KOPT-K1 (cell line): ENCODE measurements around the gene ASZ1.
"Not testable (repeated sequence)": the region's sequence is repeated elsewhere in the genome, so short reads cannot be mapped to it uniquely, and the experiment has no call there.

Experiments used
- H3K27ac ChIP-seq: fragments of 200-600 bp; sonication (generic); 2 replicates; pipeline ENCODE4 v1.5.1; 2016; ENCODE audit warnings: antibody characterized with exemption, mild to moderate bottlenecking, low read depth, low read length; ENCODE audit not compliant: poor library complexity, severe bottlenecking
- H3K36me3 ChIP-seq: fragments of 200-600 bp; sonication (generic); 2 replicates; pipeline ENCODE4 v1.5.1; 2017; ENCODE audit warnings: antibody characterized with exemption, mild to moderate bottlenecking, low read length, moderate library complexity; ENCODE audit not compliant: insufficient read depth
- H3K9me3 ChIP-seq: fragments of 200-600 bp; sonication (generic); 2 replicates; pipeline ENCODE4 v1.5.1; 2017; ENCODE audit warnings: antibody characterized with exemption, low read length, mild to moderate bottlenecking; ENCODE audit not compliant: insufficient read depth, poor library complexity, severe bottlenecking

ASZ1 gene

GRCh38 chr7:117414591-117414990, 12.7 kb downstream of the ASZ1 start:
- H3K27ac ChIP-seq, H3K9me3 ChIP-seq, H3K36me3 ChIP-seq: not testable (repeated sequence)

GRCh38 chr7:117412946-117413559, 14.2 kb downstream of the ASZ1 start:
- Histone ChIP-seq H3K36me3 (no peaks in the 10 kb centered on the region), H3K9me3 (no peaks in the 10 kb centered on the region), H3K27ac (no peak overlapping the region)

- Histone ChIP-seq H3K36me3 (no peaks in the 10 kb centered on the region), H3K9me3 (no peaks in the 10 kb centered on the region), H3K27ac (no peak overlapping the region)
Observed at GRCh38 chr7:117412390-117412789, 14.9 kb downstream of the ASZ1 start.

GRCh38 chr7:117411539-117411938, 15.8 kb downstream of the ASZ1 start:
- Histone ChIP-seq H3K9me3 (no peaks in the 10 kb centered on the region), H3K36me3 (no peaks in the 10 kb centered on the region), H3K27ac (no peak overlapping the region)

GRCh38 chr7:117408831-117409230, 18.5 kb downstream of the ASZ1 start:
- H3K27ac ChIP-seq, result no peak overlapping the region
- H3K36me3 ChIP-seq, result no peaks in the 10 kb centered on the region
- H3K9me3 ChIP-seq, result no peaks in the 10 kb centered on the region

GRCh38 chr7:117405519-117405918, 21.8 kb downstream of the ASZ1 start:
- Histone ChIP-seq H3K36me3 (no peaks in the 10 kb centered on the region), H3K27ac (no peak overlapping the region), H3K9me3 (no peaks in the 10 kb centered on the region)

GRCh38 chr7:117403737-117404136, 23.6 kb downstream of the ASZ1 start:
- H3K27ac ChIP-seq, result no peak overlapping the region
- no peaks in the 10 kb centered on the region for H3K9me3 ChIP-seq
- H3K36me3 ChIP-seq, result no peaks in the 10 kb centered on the region

- Histone ChIP-seq H3K9me3 (no peaks in the 10 kb centered on the region), H3K36me3 (no peaks in the 10 kb centered on the region)
Observed at GRCh38 chr7:117402109-117402508, 25.2 kb downstream of the ASZ1 start.

GRCh38 chr7:117401293-117402002, 25.8 kb downstream of the ASZ1 start:
- H3K9me3 ChIP-seq, result no peaks in the 10 kb centered on the region
- no peaks in the 10 kb centered on the region for H3K36me3 ChIP-seq
- no peak overlapping the region for H3K27ac ChIP-seq

More at GRCh38 chr7:117402109-117402508, 25.2 kb downstream of the ASZ1 start:
- H3K27ac ChIP-seq, result no peak overlapping the region

GRCh38 chr7:117399820-117400422, 27.4 kb downstream of the ASZ1 start:
- Histone ChIP-seq H3K27ac (no peak overlapping the region), H3K9me3 (no peaks in the 10 kb centered on the region), H3K36me3 (no peaks in the 10 kb centered on the region)

- Histone ChIP-seq H3K9me3 (no peaks in the 10 kb centered on the region), H3K36me3 (no peaks in the 10 kb centered on the region), H3K27ac (no peak overlapping the region)
Observed at GRCh38 chr7:117395743-117396142, 31.6 kb downstream of the ASZ1 start.

- no peak overlapping the region for H3K27ac ChIP-seq
- H3K36me3 ChIP-seq, result no peaks in the 10 kb centered on the region
- H3K9me3 ChIP-seq, result peaks cover 15% of the 10 kb centered on the region
Observed at GRCh38 chr7:117393781-117394180, 33.5 kb downstream of the ASZ1 start.

- Histone ChIP-seq H3K27ac (no peak overlapping the region), H3K36me3 (no peaks in the 10 kb centered on the region), H3K9me3 (peaks cover 22% of the 10 kb centered on the region)
Observed at GRCh38 chr7:117389871-117390270, 37.4 kb downstream of the ASZ1 start.

- Histone ChIP-seq H3K9me3 (peaks cover 22% of the 10 kb centered on the region), H3K27ac (no peak overlapping the region), H3K36me3 (no peaks in the 10 kb centered on the region)
Observed at GRCh38 chr7:117386110-117386706, 41.1 kb downstream of the ASZ1 start.

- H3K36me3 ChIP-seq, result no peaks in the 10 kb centered on the region
- H3K9me3 ChIP-seq, result peaks cover 22% of the 10 kb centered on the region
- H3K27ac ChIP-seq, result no peak overlapping the region
Observed at GRCh38 chr7:117385363-117386109, 41.8 kb downstream of the ASZ1 start.
